C4-2B (cell line): ENCODE data around the gene AGPAT1.

Experiments used
- CTCF ChIP-seq: fragments of 450-650 bp; conservative IDR thresholded peaks from 2 replicates; pipeline ENCODE4 v1.5.1; 2017; ENCODE audit warnings: mild to moderate bottlenecking
- ZFX ChIP-seq: fragments of 450-650 bp; IDR thresholded peaks from 2 replicates; pipeline ENCODE4 v1.6.1; 2017

GRCh38 chr6:32174416-32174815 lies 1.5 kb downstream of the AGPAT1 start:
- no peak for TF ChIP-seq CTCF
- no peak for TF ChIP-seq ZFX
